Spleen (tissue), 7 donors: ENCODE results near the gene ALKBH2.

Experiments used
- CTCF ChIP-seq, 11 experiments: fragments of 200-600 bp in 7 of 11; fragments of 450-650 bp in 4 of 11; sonication (generic) in 4 of 11; IDR thresholded peaks in 8 of 11; conservative IDR thresholded peaks in 3 of 11; 1 replicate in 7 of 11; 2 replicates in 4 of 11; pipeline versions ENCODE4 v1.4.0 to v1.8.0; 2016 to 2021; ENCODE audit warnings: antibody characterized with exemption in 11 of 11, inconsistent platforms in 4 of 11, mild to moderate bottlenecking in 1 of 11
- POLR2A ChIP-seq, 3 donors: fragments of 450-650 bp; IDR thresholded peaks; one replicate each; pipeline ENCODE4 v1.5.1; 2017; ENCODE audit warnings: antibody characterized with exemption in 3 of 3, mild to moderate bottlenecking in 1 of 3
- donor health status: DM: no; HTN: no; CAD: no; lungs with moderate emphysema.
- donor health status: DM: no; HTN: no; CAD: no.
- donor health status: DM: no; HTN: no; CAD: no.

GRCh38 chr12:109097140-109097434, 3.8 kb upstream of the ALKBH2 start:
- no peak for TF ChIP-seq CTCF (IDR thresholded peaks at IDR 0.05 in 8 of 11, conservative IDR thresholded peaks at IDR 0.05 in 3 of 11)
- TF ChIP-seq POLR2A (IDR thresholded peaks at IDR 0.05), result no peak
